Neural progenitor cell (in vitro differentiated cells): ENCODE data around the gene GRB7.

ENCODE experiments used
- EZH2 ChIP-seq: fragments of 200-600 bp; sonication (generic); IDR thresholded peaks from 2 replicates; pipeline ENCODE4 v1.6.1; 2017; ENCODE audit warnings: antibody characterized with exemption, mild to moderate bottlenecking, moderate library complexity
- TF ChIP-seq, protein P1 (sequence below): fragments of 200-600 bp; sonication (generic); IDR thresholded peaks from 2 replicates; pipeline ENCODE4 v1.5.1; 2017; ENCODE audit warnings: antibody characterized with exemption, mild to moderate bottlenecking

DNA sequence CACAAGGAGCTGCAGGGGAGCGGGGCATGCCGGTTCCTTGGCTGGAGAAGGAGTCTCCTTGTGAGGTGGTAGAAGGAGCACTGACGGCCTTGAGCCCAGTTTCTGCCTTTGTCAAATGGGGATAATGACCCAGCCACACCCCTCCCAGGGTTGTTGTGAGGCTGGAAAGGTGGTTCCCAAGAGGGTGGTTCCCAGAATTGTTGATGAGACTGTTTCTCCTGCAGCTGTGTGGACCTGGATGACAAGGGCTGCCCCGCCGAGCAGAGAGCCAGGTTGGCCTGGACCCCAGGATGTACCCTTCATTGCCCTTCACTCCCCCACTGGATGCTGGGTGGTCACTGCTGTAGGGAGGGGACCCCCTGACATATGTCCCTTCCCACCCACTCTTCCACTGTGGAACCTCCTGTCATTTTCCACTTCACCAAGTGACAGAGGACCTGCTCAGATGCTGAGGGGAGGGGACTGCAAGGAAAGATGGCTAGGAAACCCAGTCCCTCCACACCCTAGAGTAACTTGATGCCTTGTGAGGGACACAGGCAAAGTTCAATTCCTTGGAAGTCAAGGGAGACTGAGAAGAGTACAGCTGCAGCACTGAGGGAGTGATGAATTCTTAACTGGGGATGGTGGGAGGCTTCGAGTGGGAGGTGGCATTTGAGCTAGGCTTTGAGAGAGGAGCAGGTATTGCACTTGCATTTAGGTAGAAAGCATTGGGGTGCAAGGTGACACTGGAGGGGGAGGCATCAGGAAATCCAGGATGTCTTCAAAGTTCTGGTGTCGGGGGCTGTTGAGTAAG lies 18.0 kb upstream of the GRB7 start:
- TF ChIP-seq, protein P1, sequence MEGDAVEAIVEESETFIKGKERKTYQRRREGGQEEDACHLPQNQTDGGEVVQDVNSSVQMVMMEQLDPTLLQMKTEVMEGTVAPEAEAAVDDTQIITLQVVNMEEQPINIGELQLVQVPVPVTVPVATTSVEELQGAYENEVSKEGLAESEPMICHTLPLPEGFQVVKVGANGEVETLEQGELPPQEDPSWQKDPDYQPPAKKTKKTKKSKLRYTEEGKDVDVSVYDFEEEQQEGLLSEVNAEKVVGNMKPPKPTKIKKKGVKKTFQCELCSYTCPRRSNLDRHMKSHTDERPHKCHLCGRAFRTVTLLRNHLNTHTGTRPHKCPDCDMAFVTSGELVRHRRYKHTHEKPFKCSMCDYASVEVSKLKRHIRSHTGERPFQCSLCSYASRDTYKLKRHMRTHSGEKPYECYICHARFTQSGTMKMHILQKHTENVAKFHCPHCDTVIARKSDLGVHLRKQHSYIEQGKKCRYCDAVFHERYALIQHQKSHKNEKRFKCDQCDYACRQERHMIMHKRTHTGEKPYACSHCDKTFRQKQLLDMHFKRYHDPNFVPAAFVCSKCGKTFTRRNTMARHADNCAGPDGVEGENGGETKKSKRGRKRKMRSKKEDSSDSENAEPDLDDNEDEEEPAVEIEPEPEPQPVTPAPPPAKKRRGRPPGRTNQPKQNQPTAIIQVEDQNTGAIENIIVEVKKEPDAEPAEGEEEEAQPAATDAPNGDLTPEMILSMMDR = no peak
- TF ChIP-seq EZH2 = no peak
